ENCODE measurements around the gene AUP1. TPM values are rescaled to one million over a fixed set of nuclear protein-coding genes. Genes with fewer than 3 reads are reported as not detected.
A peak's percentile ranks its signal among the peaks of the same experiment; 100 is the strongest.

Gene AUP1
- total RNA-seq, 1 donor from 2014 or later, result 122 TPM

GRCh38 chr2:74548900-74549826 lies 19.7 kb upstream of the AUP1 start:
- no peak for TF ChIP-seq CTCF (IDR thresholded peaks at IDR 0.05)
- intact Hi-C loops (cut with DNase I), result no loop called here
- Histone ChIP-seq H3K4me1 (peaks cover 28% of the 10 kb centered on the region), H3K27ac (peak overlapping the region; percentile 81), H3K9me3 (no peaks in the 10 kb centered on the region), H3K27me3 (ENCODE audit: low read depth) (no peaks in the 10 kb centered on the region), H3K4me3 (peak overlapping the region; percentile 78), H3K36me3 (no peaks in the 10 kb centered on the region)
- peak; percentile 90 to 93 for ATAC-seq
- peak; percentile 79 for DNase-seq

- H3K9me3 ChIP-seq, result no peaks in the 10 kb centered on the region
- H3K36me3 ChIP-seq, result no peaks in the 10 kb centered on the region
- TF ChIP-seq CTCF (IDR thresholded peaks at IDR 0.05), result no peak
- peak overlapping the region; percentile 81 for H3K27ac ChIP-seq
- intact Hi-C loops (cut with DNase I), result no loop called here
- no peak for ATAC-seq
- no peaks in the 10 kb centered on the region for H3K27me3 ChIP-seq (ENCODE audit: low read depth)
- DNase-seq, result no peak
- peaks cover 24% of the 10 kb centered on the region for H3K4me1 ChIP-seq
- peak overlapping the region; percentile 78 for H3K4me3 ChIP-seq
These were observed 18.9 kb upstream of the AUP1 start for GRCh38 chr2:74548285-74548899.

GRCh38 chr2:74546004-74546403 lies 16.5 kb upstream of the AUP1 start:
- no peak for TF ChIP-seq CTCF (IDR thresholded peaks at IDR 0.05)
- Histone ChIP-seq H3K27me3 (ENCODE audit: low read depth) (no peaks in the 10 kb centered on the region), H3K36me3 (no peaks in the 10 kb centered on the region), H3K4me3 (no peak overlapping the region), H3K4me1 (peaks cover 19% of the 10 kb centered on the region), H3K27ac (no peak overlapping the region), H3K9me3 (no peaks in the 10 kb centered on the region)
- ATAC-seq (no peak), DNase-seq (no peak)
- intact Hi-C loops (cut with DNase I), result no loop called here

GRCh38 chr2:74544634-74545033 lies 15.1 kb upstream of the AUP1 start:
- intact Hi-C loops (cut with DNase I), result no loop called here

GRCh38 chr2:74542978-74543377 lies 13.5 kb upstream of the AUP1 start:
- H3K27me3 ChIP-seq (ENCODE audit: low read depth), result no peaks in the 10 kb centered on the region
- no peaks in the 10 kb centered on the region for H3K9me3 ChIP-seq
- ATAC-seq, result no peak

More at GRCh38 chr2:74544634-74545033, 15.1 kb upstream of the AUP1 start:
- DNase-seq (no peak), ATAC-seq (no peak)
- TF ChIP-seq CTCF (IDR thresholded peaks at IDR 0.05), result no peak
- Histone ChIP-seq H3K4me1 (peaks cover 12% of the 10 kb centered on the region), H3K36me3 (no peaks in the 10 kb centered on the region), H3K9me3 (no peaks in the 10 kb centered on the region), H3K4me3 (no peak overlapping the region), H3K27me3 (ENCODE audit: low read depth) (no peaks in the 10 kb centered on the region), H3K27ac (no peak overlapping the region)

More at GRCh38 chr2:74542978-74543377, 13.5 kb upstream of the AUP1 start:
- H3K4me3 ChIP-seq, result no peak overlapping the region
- intact Hi-C loops (cut with DNase I), result no loop called here
- no peaks in the 10 kb centered on the region for H3K4me1 ChIP-seq
- no peak for DNase-seq
- H3K27ac ChIP-seq, result no peak overlapping the region
- no peak for TF ChIP-seq CTCF (IDR thresholded peaks at IDR 0.05)
- no peaks in the 10 kb centered on the region for H3K36me3 ChIP-seq

Measured in lower lobe of right lung (tissue), 2 donors.